Measurements from ENCODE around the gene GLG1.

DNA sequence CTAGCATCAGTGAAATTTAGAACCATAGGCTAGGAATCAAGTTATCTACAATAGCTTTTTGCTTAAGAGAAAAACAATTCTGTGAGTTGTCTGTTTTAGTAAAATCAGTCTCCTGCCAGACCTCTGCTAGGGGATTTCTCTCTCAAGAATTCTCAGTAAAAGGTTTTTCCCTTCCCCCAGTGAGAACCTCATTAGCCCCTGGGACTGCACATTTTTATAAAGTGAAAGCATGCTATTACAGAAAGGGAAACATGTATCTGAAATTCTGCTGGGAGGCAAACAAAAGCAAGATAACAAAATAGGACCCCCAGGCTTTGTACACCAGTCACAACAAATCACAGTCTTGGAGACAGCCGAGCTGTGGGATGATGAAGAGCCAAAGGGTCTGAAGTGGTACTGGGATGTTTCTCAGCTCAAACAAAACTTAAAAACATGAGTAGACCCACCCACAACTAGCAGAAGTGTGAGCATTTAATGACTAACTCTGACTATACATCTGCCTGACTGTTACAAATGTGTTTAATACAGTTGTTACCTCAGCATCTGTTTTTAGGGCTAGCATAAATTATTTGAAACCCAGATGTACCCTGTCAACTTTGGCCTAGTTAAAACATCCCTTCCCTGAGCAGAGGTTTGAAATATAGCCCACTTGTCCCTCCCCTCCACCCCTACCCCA is 20.0 kb upstream of the GLG1 start:
- TF ChIP-seq, protein P1, sequence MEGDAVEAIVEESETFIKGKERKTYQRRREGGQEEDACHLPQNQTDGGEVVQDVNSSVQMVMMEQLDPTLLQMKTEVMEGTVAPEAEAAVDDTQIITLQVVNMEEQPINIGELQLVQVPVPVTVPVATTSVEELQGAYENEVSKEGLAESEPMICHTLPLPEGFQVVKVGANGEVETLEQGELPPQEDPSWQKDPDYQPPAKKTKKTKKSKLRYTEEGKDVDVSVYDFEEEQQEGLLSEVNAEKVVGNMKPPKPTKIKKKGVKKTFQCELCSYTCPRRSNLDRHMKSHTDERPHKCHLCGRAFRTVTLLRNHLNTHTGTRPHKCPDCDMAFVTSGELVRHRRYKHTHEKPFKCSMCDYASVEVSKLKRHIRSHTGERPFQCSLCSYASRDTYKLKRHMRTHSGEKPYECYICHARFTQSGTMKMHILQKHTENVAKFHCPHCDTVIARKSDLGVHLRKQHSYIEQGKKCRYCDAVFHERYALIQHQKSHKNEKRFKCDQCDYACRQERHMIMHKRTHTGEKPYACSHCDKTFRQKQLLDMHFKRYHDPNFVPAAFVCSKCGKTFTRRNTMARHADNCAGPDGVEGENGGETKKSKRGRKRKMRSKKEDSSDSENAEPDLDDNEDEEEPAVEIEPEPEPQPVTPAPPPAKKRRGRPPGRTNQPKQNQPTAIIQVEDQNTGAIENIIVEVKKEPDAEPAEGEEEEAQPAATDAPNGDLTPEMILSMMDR (IDR thresholded peaks at IDR 0.05; ENCODE audit: low read depth, low read length): no peak
- TF ChIP-seq EZH2phosphoT487 (IDR thresholded peaks at IDR 0.05; ENCODE audit: low read depth): no peak
